Vagina (tissue), 2 donors: ENCODE measurements around the gene ZDHHC18. TPM values are rescaled to one million over a fixed set of nuclear protein-coding genes. Genes with fewer than 3 reads are reported as not detected.
"Not testable (repeated sequence)": the region's sequence is repeated elsewhere in the genome, so short reads cannot be mapped to it uniquely, and the experiment has no call there.

Source experiments
- DNase-seq, 2 donors: peaks; one replicate each; pipeline ENCODE4 v3.0.0-alpha.2; 2017; ENCODE audit errors: extremely low spot score in 2 of 2
- H3K27ac ChIP-seq: fragments of 200-600 bp; sonication (generic); one replicate; pipeline ENCODE4 v1.5.1; 2019
- H3K27me3 ChIP-seq: fragments of 200-600 bp; sonication (generic); one replicate; pipeline ENCODE4 v1.5.1; 2019
- H3K36me3 ChIP-seq, 2 donors: fragments of 200-600 bp; sonication (generic); one replicate each; pipeline ENCODE4 v1.5.1; 2017 to 2019
- H3K4me1 ChIP-seq: fragments of 200-600 bp; sonication (generic); one replicate; pipeline ENCODE4 v1.5.1; 2019
- H3K4me3 ChIP-seq, 2 donors: fragments of 200-600 bp; sonication (generic); 1 replicate in 1 of 2; 2 replicates in 1 of 2; pipeline ENCODE4 v1.5.1; 2016 to 2019
- H3K9me3 ChIP-seq: fragments of 200-600 bp; sonication (generic); one replicate; pipeline ENCODE4 v1.5.1; 2019
- CTCF ChIP-seq, 3 experiments: fragments of 450-650 bp in 2 of 3; fragments of 200-600 bp in 1 of 3; sonication (generic) in 1 of 3; IDR thresholded peaks; one replicate each; pipeline ENCODE4 v1.5.1; 2017 to 2019; ENCODE audit warnings: antibody characterized with exemption in 3 of 3, mild to moderate bottlenecking in 2 of 3, moderate library complexity in 2 of 3
- POLR2A ChIP-seq, 2 donors: fragments of 450-650 bp; IDR thresholded peaks; one replicate each; pipeline ENCODE4 v1.6.1; 2017; ENCODE audit warnings: antibody characterized with exemption in 2 of 2, mild to moderate bottlenecking in 2 of 2, moderate library complexity in 2 of 2
- POLR2AphosphoS5 ChIP-seq, 2 donors: sonication (generic); formaldehyde crosslinking; IDR thresholded peaks; one replicate each; pipeline ENCODE4 v1.9.0; 2017; ENCODE audit warnings: antibody characterized with exemption in 2 of 2, mild to moderate bottlenecking in 2 of 2, low read depth in 1 of 2; ENCODE audit not compliant: insufficient read depth in 1 of 2
- intact Hi-C: fragments of 100-400 bp; cut with DNase I; formaldehyde crosslinking; loops from one replicate; pipeline ENCODE4 v1.15.1; 2023
- total RNA-seq: library from RNA; depleted of rRNA; stranded (reverse); fragments of >200 nt; gene quantifications from one replicate; pipeline ENCODE4 v1.2.3, GENCODE V29; 2016

Gene ZDHHC18
- total RNA-seq, 1 donor from 2014 or later: 31.4 TPM

- no peak overlapping the region for H3K27ac ChIP-seq
- no peaks in the 10 kb centered on the region for H3K27me3 ChIP-seq
- H3K9me3 ChIP-seq: no peaks in the 10 kb centered on the region
- H3K4me1 ChIP-seq: no peaks in the 10 kb centered on the region
- intact Hi-C loops: no loop called here
- H3K4me3 ChIP-seq: no peak overlapping the region
- no peak for DNase-seq
- peaks cover 0 to 61% of the 10 kb centered on the region in 2 donors for H3K36me3 ChIP-seq
- TF ChIP-seq POLR2AphosphoS5 (IDR thresholded peaks at IDR 0.05; ENCODE audit: insufficient read depth in 1 of 2, low read depth in 1 of 2): no peak
- TF ChIP-seq CTCF (IDR thresholded peaks at IDR 0.05): no peak
- no peak for TF ChIP-seq POLR2A (IDR thresholded peaks at IDR 0.05)
Observed at GRCh38 chr1:26838474-26839338, 12.2 kb downstream of the ZDHHC18 start.

GRCh38 chr1:26839339-26839722 lies 12.8 kb downstream of the ZDHHC18 start:
- TF ChIP-seq CTCF (IDR thresholded peaks at IDR 0.05) (no peak), POLR2A (IDR thresholded peaks at IDR 0.05) (no peak), POLR2AphosphoS5 (IDR thresholded peaks at IDR 0.05; ENCODE audit: insufficient read depth in 1 of 2, low read depth in 1 of 2) (no peak)
- intact Hi-C loops: no loop called here
- Histone ChIP-seq H3K36me3 (peaks cover 0 to 58% of the 10 kb centered on the region in 2 donors), H3K4me3 (no peak overlapping the region), H3K9me3 (no peaks in the 10 kb centered on the region), H3K4me1 (no peaks in the 10 kb centered on the region), H3K27ac (no peak overlapping the region), H3K27me3 (no peaks in the 10 kb centered on the region)
- no peak for DNase-seq

- H3K4me1 ChIP-seq: no peaks in the 10 kb centered on the region
- H3K27ac ChIP-seq: no peak overlapping the region
- peaks cover 0 to 54% of the 10 kb centered on the region in 2 donors for H3K36me3 ChIP-seq
- TF ChIP-seq CTCF (IDR thresholded peaks at IDR 0.05): no peak
- TF ChIP-seq POLR2A (IDR thresholded peaks at IDR 0.05): no peak
- TF ChIP-seq POLR2AphosphoS5 (IDR thresholded peaks at IDR 0.05; ENCODE audit: insufficient read depth in 1 of 2, low read depth in 1 of 2): no peak
- H3K27me3 ChIP-seq: no peaks in the 10 kb centered on the region
- no peak for DNase-seq
- H3K4me3 ChIP-seq: no peak overlapping the region
- no peaks in the 10 kb centered on the region for H3K9me3 ChIP-seq
- intact Hi-C loops: no loop called here
Observed at GRCh38 chr1:26839779-26840178, 13.3 kb downstream of the ZDHHC18 start.

- H3K27ac ChIP-seq: no peak overlapping the region
- H3K9me3 ChIP-seq: no peaks in the 10 kb centered on the region
- no peak overlapping the region for H3K4me3 ChIP-seq
- no peak for TF ChIP-seq CTCF (IDR thresholded peaks at IDR 0.05)
- no peak for TF ChIP-seq POLR2AphosphoS5 (IDR thresholded peaks at IDR 0.05; ENCODE audit: insufficient read depth in 1 of 2, low read depth in 1 of 2)
- no peak for TF ChIP-seq POLR2A (IDR thresholded peaks at IDR 0.05)
- peaks cover 0 to 50% of the 10 kb centered on the region in 2 donors for H3K36me3 ChIP-seq
- H3K4me1 ChIP-seq: peaks cover 15% of the 10 kb centered on the region
- DNase-seq: no peak
- no peaks in the 10 kb centered on the region for H3K27me3 ChIP-seq
- intact Hi-C loops: no loop called here
Observed at GRCh38 chr1:26844424-26845196, 18.1 kb downstream of the ZDHHC18 start.

- H3K27ac ChIP-seq, H3K9me3 ChIP-seq, intact Hi-C loops, DNase-seq, H3K4me3 ChIP-seq, H3K27me3 ChIP-seq: not testable (repeated sequence)
- Histone ChIP-seq H3K4me1 (peaks cover 18% of the 10 kb centered on the region), H3K36me3 (peaks cover 0 to 61% of the 10 kb centered on the region in 2 donors)
Observed at GRCh38 chr1:26847826-26848225, 21.3 kb downstream of the ZDHHC18 start.
